Neuronal stem cell (in vitro differentiated cells): ENCODE measurements around the gene REXO5.
"Not testable (repeated sequence)": the region's sequence is repeated elsewhere in the genome, so short reads cannot be mapped to it uniquely, and the experiment has no call there.

ENCODE experiments used
- DNase-seq: peaks from one replicate; pipeline ENCODE4 v3.0.0-alpha.2; 2013; ENCODE audit warnings: low spot score
- H2AFZ ChIP-seq: one replicate; pipeline ENCODE4 v1.6.1; 2013; ENCODE audit warnings: mild to moderate bottlenecking, low read length, inconsistent platforms
- H2AK5ac ChIP-seq: 2 replicates; pipeline ENCODE4 v1.6.1; 2013; ENCODE audit warnings: low read depth, mild to moderate bottlenecking, inconsistent platforms, low read length, moderate library complexity, mixed read lengths
- H2BK120ac ChIP-seq: 2 replicates; pipeline ENCODE4 v1.6.1; 2013; ENCODE audit warnings: low read depth, mild to moderate bottlenecking, inconsistent platforms, low read length, moderate library complexity, mixed read lengths
- H2BK12ac ChIP-seq: one replicate; pipeline ENCODE4 v1.6.1; 2013; ENCODE audit warnings: low read length, inconsistent platforms
- H2BK15ac ChIP-seq: 2 replicates; pipeline ENCODE4 v1.6.1; 2013; ENCODE audit warnings: mild to moderate bottlenecking, low read length, inconsistent platforms, mixed read lengths
- H2BK5ac ChIP-seq: one replicate; pipeline ENCODE4 v1.6.1; 2013; ENCODE audit warnings: inconsistent platforms, mild to moderate bottlenecking, low read length, moderate library complexity
- H3K14ac ChIP-seq: one replicate; pipeline ENCODE4 v1.6.1; 2013; ENCODE audit warnings: low read length, inconsistent platforms
- H3K18ac ChIP-seq: 2 replicates; pipeline ENCODE4 v1.6.1; 2013; ENCODE audit warnings: low read length, inconsistent platforms
- H3K23ac ChIP-seq: 2 replicates; pipeline ENCODE4 v1.6.1; 2013; ENCODE audit warnings: low read depth, mild to moderate bottlenecking, mixed read lengths, low read length, inconsistent platforms; ENCODE audit not compliant: poor library complexity
- H3K27ac ChIP-seq: replicated peaks from 3 replicates; pipeline ENCODE4 v1.5.1; 2013; ENCODE audit warnings: low read length, inconsistent platforms
- H3K27me3 ChIP-seq, 3 experiments: 2 replicates each; pipeline ENCODE4 v1.6.1; 2013; ENCODE audit warnings: low read length in 3 of 3, mild to moderate bottlenecking in 2 of 3, inconsistent platforms in 1 of 3, low read depth in 1 of 3, mixed read lengths in 1 of 3, moderate library complexity in 1 of 3; ENCODE audit not compliant: control insufficient read depth in 3 of 3, insufficient read depth in 3 of 3
- H3K36me3 ChIP-seq, 2 donors: replicated peaks in 1 of 2; 2 replicates each; pipeline ENCODE4 v1.6.1; 2013; ENCODE audit warnings: low read length in 2 of 2; ENCODE audit not compliant: control insufficient read depth in 2 of 2, insufficient read depth in 2 of 2
- H3K4ac ChIP-seq: 2 replicates; pipeline ENCODE4 v1.6.1; 2013; ENCODE audit warnings: inconsistent platforms, mild to moderate bottlenecking, low read length, moderate library complexity
- H3K4me1 ChIP-seq, 2 donors: 1 replicate in 1 of 2; 2 replicates in 1 of 2; pipeline ENCODE4 v1.6.1; 2013; ENCODE audit warnings: low read length in 2 of 2, low read depth in 1 of 2; ENCODE audit not compliant: control insufficient read depth in 2 of 2, insufficient read depth in 1 of 2
- H3K4me2 ChIP-seq: one replicate; pipeline ENCODE4 v1.6.1; 2013; ENCODE audit warnings: mild to moderate bottlenecking, low read length, inconsistent platforms; ENCODE audit not compliant: insufficient read depth, poor library complexity, severe bottlenecking
- H3K4me3 ChIP-seq, 2 donors: 2 replicates each; pipeline ENCODE4 v1.5.1; 2013; ENCODE audit warnings: low read length in 2 of 2, mild to moderate bottlenecking in 2 of 2, inconsistent platforms in 1 of 2, moderate library complexity in 1 of 2
- H3K79me1 ChIP-seq: one replicate; pipeline ENCODE4 v1.6.1; 2013; ENCODE audit warnings: low read depth, mild to moderate bottlenecking, inconsistent platforms, low read length, moderate library complexity
- H3K9ac ChIP-seq: one replicate; pipeline ENCODE4 v1.6.1; 2013; ENCODE audit warnings: mild to moderate bottlenecking, low read depth, low read length, inconsistent platforms; ENCODE audit not compliant: poor library complexity
- H3K9me3 ChIP-seq, 2 donors: replicated peaks in 1 of 2; 2 replicates each; pipeline versions ENCODE3 to v1.6.1; 2013; ENCODE audit warnings: low read length in 2 of 2, mild to moderate bottlenecking in 2 of 2, inconsistent platforms in 1 of 2, low read depth in 1 of 2, mixed read lengths in 1 of 2, moderate library complexity in 1 of 2; ENCODE audit not compliant: control insufficient read depth in 2 of 2, insufficient read depth in 1 of 2
- H4K8ac ChIP-seq: one replicate; pipeline ENCODE4 v1.6.1; 2013; ENCODE audit warnings: low read depth, mild to moderate bottlenecking, inconsistent platforms, low read length, moderate library complexity
- H4K91ac ChIP-seq: one replicate; pipeline ENCODE4 v1.6.1; 2013; ENCODE audit warnings: low read length, low read depth, mild to moderate bottlenecking, inconsistent platforms; ENCODE audit not compliant: poor library complexity
- WGBS, 2 donors: extraction: QIAGEN DNeasy Blood & Tissue Kit; methylation state at CpG; one replicate each; pipeline ENCODE4 v1.1.7; 2013; ENCODE audit warnings: missing lambda C conversion rate in 2 of 2, mixed read lengths in 1 of 2; ENCODE audit not compliant: insufficient read length in 2 of 2, insufficient replicate concordance in 1 of 2; ENCODE audit errors: extremely low coverage in 2 of 2; 5-methylcytosine and 5-hydroxymethylcytosine counted together

The REXO5 gene

DNA sequence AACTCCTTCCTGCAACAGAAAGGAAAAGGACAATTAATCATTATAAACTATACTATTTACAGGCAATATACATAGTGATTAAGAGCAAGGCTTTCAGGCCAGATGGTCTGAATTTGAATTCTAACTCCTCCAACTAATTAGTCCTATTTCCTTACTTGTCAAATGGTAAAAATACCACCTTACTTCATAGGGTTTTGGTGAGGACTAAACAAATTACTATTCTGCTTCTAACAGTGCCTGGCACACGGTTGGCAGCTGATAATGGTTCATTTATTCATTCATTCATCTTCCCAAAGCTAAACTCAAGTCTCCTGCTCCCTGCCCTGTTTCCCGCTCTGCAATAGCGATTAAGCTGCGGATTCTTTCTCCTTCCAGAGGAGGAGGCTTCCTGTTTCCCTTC is 54.0 kb downstream of the REXO5 start:
- no peak overlapping the region for H4K91ac ChIP-seq
- no CpG with 5 or more reads among the region's 4 CpGs for WGBS, 2 donors
- no peak overlapping the region for H3K4me2 ChIP-seq
- peaks cover 11 to 39% of the 10 kb centered on the region in 2 donors for H3K36me3 ChIP-seq
- H2AK5ac ChIP-seq, result no peak overlapping the region
- no peak overlapping the region for H3K4ac ChIP-seq
- DNase-seq, result no peak
- H3K9me3 ChIP-seq, result peaks cover 0 to 3% of the 10 kb centered on the region in 2 donors
- H3K9ac ChIP-seq, result no peak overlapping the region
- H3K4me1 ChIP-seq, result no peaks in the 10 kb centered on the region
- H3K4me3 ChIP-seq, result no peak overlapping the region
- H3K23ac ChIP-seq, result no peak overlapping the region
- no peak overlapping the region for H2BK5ac ChIP-seq
- H3K79me1 ChIP-seq, result peaks cover 2% of the 10 kb centered on the region
- no peak overlapping the region for H2AFZ ChIP-seq
- H2BK15ac ChIP-seq, result no peak overlapping the region
- no peak overlapping the region for H3K27ac ChIP-seq
- H2BK120ac ChIP-seq, result no peak overlapping the region
- H4K8ac ChIP-seq, result no peak overlapping the region
- no peak overlapping the region for H3K18ac ChIP-seq
- no peak overlapping the region for H3K14ac ChIP-seq
- no peaks in the 10 kb centered on the region for H3K27me3 ChIP-seq
- no peak overlapping the region for H2BK12ac ChIP-seq

DNA sequence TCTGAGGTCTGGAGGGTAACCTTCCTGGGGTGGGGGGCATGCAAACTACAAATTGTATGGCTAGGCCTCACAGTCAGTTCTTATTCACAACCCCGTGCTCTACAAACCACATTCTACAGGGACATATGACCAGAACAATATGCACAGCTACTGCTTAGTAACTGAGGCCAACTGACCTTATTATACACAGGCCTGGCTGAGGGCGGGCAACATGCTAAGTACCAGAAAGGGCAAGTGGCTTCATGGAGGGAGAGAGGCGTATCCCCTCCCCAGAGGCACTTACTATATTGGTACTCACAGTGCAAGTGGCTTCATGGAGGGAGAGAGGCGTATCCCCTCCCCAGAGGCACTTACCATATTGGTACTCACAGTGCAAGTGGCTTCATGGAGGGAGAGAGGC is 54.7 kb downstream of the REXO5 start:
- peaks cover 11 to 33% of the 10 kb centered on the region in 2 donors for H3K36me3 ChIP-seq
- H3K9me3 ChIP-seq, H2AK5ac ChIP-seq, H2BK12ac ChIP-seq, H2BK120ac ChIP-seq, H2AFZ ChIP-seq, DNase-seq, H3K23ac ChIP-seq, H3K4me1 ChIP-seq, H3K27me3 ChIP-seq, H3K18ac ChIP-seq, H3K14ac ChIP-seq, H3K27ac ChIP-seq, H2BK5ac ChIP-seq, H3K79me1 ChIP-seq, H3K4ac ChIP-seq, H4K8ac ChIP-seq, H3K4me2 ChIP-seq, H3K9ac ChIP-seq, H4K91ac ChIP-seq, H2BK15ac ChIP-seq, H3K4me3 ChIP-seq: not testable (repeated sequence)
- no CpG with 5 or more reads among the region's 4 CpGs for WGBS, 2 donors

DNA sequence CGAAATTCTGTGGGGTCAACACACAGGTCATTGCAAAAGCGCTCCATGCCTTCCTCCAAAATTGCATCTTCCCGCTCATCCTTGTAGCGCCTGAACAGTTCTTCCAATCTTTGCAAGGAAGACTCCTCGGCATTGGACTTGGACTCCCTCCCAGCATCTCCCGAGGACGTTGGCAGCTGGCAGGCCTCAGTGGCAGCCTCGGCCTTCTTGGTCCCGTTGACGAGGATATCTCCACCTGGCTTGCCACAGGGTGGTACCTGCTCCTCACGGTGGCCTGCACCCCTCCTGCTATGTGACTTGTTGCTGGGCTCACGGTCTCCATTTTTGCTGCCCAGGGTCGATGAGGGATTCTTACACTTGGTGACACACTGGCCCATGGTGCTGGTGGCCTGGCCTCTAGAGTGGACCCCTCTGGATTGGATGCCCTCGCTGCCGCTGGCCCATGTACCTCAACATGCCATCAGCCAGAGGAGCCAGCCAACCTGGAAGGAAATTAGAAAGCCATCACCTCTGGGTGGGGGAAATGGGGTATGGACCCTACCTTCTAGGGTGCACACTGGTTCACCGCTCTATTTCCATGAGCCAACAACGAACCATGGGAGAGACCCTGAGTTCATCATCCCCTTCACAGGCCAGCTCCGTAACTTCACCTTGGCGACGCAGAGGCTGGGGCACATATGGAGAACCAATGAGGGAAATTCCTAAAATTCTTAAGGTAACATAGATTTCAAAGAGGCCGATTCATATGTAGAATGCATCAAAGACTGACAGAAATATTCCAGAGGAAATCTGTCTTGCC is 56.0 kb downstream of the REXO5 start:
- no peak overlapping the region for H2AFZ ChIP-seq
- H3K14ac ChIP-seq, result no peak overlapping the region
- H3K27me3 ChIP-seq, result no peaks in the 10 kb centered on the region
- no peak overlapping the region for H2BK5ac ChIP-seq
- H3K4ac ChIP-seq, result no peak overlapping the region
- H3K9ac ChIP-seq, result no peak overlapping the region
- no peak overlapping the region for H3K27ac ChIP-seq
- H3K23ac ChIP-seq, result peak overlapping the region; percentile 44
- H3K79me1 ChIP-seq, result peaks cover 6% of the 10 kb centered on the region
- WGBS, 2 donors, result no CpG with 5 or more reads among the region's 21 CpGs
- H2BK12ac ChIP-seq, result no peak overlapping the region
- peaks cover 5 to 7% of the 10 kb centered on the region in 2 donors for H3K4me1 ChIP-seq
- no peak overlapping the region for H3K18ac ChIP-seq
- H3K9me3 ChIP-seq, result peaks cover 0 to 3% of the 10 kb centered on the region in 2 donors
- no peak overlapping the region for H3K4me3 ChIP-seq
- peaks cover 9 to 31% of the 10 kb centered on the region in 2 donors for H3K36me3 ChIP-seq
- H2AK5ac ChIP-seq, result peak overlapping the region; percentile 41
- DNase-seq, result no peak
- H2BK120ac ChIP-seq, result no peak overlapping the region
- no peak overlapping the region for H2BK15ac ChIP-seq
- no peak overlapping the region for H3K4me2 ChIP-seq
- no peak overlapping the region for H4K8ac ChIP-seq
- H4K91ac ChIP-seq, result no peak overlapping the region

DNA sequence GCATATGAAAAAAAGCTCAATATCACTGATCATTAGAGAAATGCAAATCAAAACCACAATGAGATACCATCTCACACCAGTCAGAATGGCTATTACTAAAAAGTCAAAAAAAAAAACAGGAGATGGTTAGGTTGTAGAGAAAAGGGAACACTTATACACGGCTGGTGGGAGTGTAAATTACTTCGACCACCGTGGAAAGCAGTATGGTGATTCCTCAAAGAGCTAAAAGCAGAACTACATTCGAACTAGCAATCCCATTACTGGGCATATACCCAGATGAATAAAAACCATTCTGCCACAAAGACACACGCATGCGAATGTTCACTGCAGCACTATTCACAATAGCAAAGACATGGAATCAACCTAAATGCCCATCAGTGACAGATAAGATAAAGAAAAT is 58.0 kb downstream of the REXO5 start:
- H3K23ac ChIP-seq, H2AK5ac ChIP-seq, H4K91ac ChIP-seq, H2AFZ ChIP-seq, H4K8ac ChIP-seq, H3K79me1 ChIP-seq, H3K4me2 ChIP-seq, H2BK12ac ChIP-seq, DNase-seq, H2BK15ac ChIP-seq, H2BK5ac ChIP-seq, H3K4me3 ChIP-seq, H3K27ac ChIP-seq, H3K9ac ChIP-seq, H3K18ac ChIP-seq, H3K9me3 ChIP-seq, H2BK120ac ChIP-seq, H3K14ac ChIP-seq, H3K4ac ChIP-seq, H3K4me1 ChIP-seq, H3K27me3 ChIP-seq: not testable (repeated sequence)
- H3K36me3 ChIP-seq, result peaks cover 9 to 24% of the 10 kb centered on the region in 2 donors
- WGBS, 2 donors, result no CpG with 5 or more reads among the region's 6 CpGs
